Activated T-cell treated with anti-CD3 and anti-CD28 coated beads for 24 hours (primary cell): ENCODE results near the gene KCNN2.

Experiments
- DNase-seq: peaks from one replicate; pipeline ENCODE4 v3.0.0-alpha.2; 2020; ENCODE audit warnings: low read depth

The KCNN2 gene

DNA sequence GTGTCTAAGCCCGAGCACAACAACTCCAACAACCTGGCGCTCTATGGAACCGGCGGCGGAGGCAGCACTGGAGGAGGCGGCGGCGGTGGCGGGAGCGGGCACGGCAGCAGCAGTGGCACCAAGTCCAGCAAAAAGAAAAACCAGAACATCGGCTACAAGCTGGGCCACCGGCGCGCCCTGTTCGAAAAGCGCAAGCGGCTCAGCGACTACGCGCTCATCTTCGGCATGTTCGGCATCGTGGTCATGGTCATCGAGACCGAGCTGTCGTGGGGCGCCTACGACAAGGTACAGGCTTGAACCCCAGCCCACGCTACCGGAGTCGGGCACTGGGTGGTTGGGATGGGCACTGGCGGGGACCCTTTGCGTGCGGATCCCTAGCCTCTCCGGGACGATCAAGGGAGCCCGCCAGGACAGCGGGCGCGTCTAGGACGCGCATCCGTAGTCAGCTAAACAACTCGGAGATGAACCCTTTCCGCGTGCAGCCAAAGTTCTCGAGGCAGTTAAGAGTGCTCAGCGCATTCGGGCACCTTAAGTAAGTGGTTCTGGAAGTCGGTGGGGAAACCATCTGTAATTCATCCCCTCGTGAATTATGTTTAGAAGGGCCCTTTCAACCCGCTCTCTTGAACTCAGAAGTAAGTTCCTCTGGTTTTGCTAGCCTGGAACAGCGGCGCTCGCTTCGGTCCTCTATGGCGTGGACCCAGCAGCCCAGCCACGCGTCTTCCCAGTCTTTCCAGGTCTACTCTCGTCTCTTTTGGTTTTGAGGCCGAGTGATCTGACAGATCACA lies 1.3 kb downstream of the KCNN2 start:
- DNase-seq: no peak

DNA sequence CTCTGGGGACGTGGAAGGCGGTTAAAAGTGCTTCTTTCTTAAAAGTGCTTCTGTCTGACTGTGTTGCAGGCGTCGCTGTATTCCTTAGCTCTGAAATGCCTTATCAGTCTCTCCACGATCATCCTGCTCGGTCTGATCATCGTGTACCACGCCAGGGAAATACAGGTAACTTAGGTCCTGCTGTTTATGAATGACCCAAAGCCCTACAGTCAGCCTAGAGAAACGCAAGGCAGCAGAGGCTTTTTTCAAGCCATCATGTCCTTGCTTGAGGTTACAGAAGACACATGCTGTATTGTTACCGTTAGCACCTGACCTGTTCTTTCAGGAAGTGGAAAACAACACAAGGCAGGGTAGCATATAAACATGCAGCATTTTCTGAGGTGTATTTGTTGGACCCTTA lies 2.0 kb downstream of the KCNN2 start:
- no peak for DNase-seq

GRCh38 chr5:114367029-114367428 lies 5.2 kb downstream of the KCNN2 start:
- no peak for DNase-seq

DNA sequence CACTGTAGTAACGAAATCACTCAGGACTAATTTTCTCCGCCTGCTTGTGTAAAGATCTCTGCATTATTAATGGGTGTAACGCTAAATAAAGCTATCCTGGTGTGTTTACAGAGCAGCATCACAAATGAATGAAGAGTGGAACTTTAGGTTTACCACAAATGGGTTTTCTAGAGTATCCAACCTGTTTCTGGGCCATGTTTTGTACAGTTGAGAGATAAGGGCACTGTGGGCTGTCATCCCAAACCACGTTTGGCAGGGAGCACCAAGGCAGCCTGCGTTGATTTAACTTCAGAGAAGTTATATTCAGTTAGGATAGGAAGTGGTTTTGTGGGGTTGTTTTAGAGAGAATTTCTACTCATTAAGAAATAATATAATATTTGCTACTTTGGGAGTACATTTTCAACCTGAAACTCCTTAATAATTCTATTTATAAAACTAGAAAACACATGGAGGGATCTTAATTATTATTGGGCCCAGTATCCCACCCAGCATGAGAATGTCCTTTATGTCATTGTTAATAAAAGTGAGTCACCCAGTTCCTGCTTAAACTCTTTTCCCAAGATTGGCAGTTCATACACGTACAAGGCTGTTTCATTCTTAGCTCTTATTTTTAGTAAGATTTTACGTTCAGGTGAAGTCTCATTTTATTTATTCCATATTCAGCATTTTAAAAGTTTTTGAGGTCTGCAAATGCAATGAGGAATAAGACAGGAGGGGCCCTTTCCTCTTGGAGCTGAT lies 8.0 kb downstream of the KCNN2 start:
- no peak for DNase-seq

DNA sequence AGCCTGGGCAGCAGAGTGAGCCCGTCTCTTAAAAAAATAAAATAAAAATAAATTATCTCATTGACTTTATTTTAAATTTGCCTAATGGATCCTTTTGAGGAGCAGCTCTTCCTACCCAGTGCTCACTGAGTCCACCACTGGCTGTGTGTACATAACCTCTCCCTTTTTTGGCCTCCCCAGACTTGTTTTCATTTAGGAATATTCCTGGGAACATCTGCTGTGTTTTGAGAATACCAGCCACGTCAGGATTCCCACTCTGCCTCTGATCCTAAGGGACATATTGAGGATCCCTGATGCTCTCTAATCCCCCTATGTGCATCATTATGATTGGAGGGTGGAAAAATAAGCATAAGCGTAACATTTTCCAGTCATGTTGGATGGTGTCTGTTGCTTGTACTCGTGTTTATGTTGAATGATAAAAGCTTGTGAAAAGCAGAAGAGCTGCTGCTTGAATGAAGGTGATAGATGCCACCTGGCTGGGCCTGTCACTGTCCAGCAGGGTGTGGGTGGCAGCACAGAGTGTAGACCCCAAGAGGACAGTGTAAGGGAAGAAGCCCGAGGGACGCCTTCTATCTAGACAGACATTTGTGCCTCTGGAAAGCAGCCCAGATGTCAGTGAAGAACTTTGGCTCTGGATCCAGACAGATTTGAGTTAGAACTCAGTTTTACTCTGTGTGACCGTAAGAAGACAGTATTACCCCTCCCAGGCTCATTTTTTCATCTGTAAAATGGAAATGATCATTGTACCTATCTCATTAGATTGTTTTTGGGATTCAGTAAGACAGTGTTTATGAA lies 15.4 kb downstream of the KCNN2 start:
- DNase-seq: no peak

GRCh38 chr5:114377946-114378345 lies 16.1 kb downstream of the KCNN2 start:
- DNase-seq: no peak

- DNase-seq: no peak
Measured at GRCh38 chr5:114380721-114381120, 18.9 kb downstream of the KCNN2 start.

DNA sequence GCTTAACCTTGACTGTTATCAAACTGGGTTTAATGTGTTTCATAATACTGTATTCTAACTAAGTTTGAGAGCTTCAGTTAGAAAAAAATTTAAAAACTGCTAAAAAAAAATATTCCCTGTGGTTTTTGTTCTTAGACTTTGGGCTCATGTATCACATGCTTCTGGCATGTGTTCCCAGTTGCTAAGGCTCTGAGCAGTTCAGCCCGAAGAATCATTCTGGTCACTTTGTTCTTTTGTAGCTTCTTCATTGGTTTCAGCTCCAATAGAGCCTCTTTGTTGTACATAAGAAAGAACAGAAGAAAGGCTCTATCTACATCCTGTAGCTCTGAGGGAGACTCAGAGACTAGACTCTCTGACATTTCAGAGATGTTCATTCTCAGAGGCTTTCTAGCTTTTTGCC lies 25.6 kb downstream of the KCNN2 start:
- no peak for DNase-seq

DNA sequence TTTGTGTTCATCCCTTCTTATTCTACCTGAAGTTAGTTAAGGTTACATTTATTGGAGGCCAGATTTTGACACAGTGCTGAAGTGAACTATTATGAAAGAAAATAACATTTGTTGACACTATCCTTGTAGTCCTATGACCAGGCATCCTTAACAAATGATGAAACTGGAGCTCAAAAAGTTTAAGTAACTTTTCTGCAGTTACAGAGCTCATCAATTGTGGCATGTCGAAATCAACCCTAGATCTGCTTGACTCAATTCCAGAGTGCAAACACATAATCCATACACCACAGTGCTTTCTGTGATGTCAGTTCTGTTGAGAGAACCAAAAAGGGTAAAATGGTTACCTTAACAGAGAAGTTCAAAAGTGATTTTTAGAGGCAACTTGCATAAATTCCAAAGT lies 28.6 kb downstream of the KCNN2 start:
- no peak for DNase-seq

DNA sequence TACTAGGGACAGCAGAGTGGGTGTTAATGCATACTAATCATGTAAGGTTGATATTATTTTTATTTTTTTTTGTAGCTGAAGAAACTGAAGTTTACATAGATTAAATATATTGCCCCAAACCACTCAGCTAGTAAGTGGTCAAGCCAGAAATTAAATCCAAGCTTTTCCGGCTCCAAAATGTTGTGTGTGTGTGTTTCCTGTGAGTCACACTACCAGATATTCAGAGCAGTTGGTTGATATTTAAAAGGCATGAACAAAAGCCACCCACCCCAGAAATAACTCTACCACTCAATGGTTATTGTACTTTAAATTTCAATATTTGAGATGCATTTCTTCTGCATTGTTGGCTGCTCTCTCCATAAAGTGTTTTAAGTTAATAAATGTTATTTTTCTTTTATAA lies 29.5 kb downstream of the KCNN2 start:
- DNase-seq: no peak

DNA sequence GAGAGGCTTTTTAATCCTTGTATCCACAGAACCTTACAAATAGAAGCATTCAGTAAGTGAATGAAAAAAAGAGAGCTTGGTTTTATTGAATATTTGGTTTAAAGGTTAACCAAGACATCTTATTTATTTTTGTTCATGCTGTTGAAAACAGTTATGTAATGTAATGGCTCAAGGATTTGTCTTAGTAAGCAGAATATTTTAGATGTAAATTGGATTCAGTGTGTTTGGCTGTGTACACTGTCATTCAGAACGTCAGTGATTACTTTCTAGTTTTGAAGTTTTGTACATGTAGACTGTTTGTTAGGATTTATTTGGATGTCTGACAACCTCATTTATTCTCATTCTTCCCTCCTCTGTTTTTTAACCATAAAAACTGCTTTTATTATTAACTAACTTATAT lies 31.3 kb downstream of the KCNN2 start:
- DNase-seq: no peak

GRCh38 chr5:114402206-114402605 lies 40.3 kb downstream of the KCNN2 start:
- DNase-seq: no peak

DNA sequence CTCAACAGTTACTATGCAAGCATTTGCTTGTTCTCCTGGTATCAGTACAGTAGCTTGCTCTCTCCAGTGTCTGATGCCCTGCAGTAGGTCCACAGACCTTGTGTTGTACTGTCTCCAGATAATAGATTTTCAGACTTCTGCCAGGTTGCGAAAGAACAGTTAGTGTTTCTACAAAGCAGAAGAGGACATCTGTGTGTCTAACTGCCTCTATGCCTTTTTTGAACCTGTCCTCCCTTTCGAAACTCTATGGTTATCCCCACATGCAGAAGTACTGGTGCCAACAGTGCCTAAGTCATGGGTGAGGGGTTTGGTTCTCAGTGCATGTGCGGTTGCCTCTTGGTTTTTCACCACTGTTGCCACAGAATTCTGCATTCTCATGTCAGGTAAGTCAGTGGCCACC lies 45.9 kb downstream of the KCNN2 start:
- no peak for DNase-seq

- DNase-seq: no peak
Measured at GRCh38 chr5:114408847-114409246, 47.0 kb downstream of the KCNN2 start.

DNA sequence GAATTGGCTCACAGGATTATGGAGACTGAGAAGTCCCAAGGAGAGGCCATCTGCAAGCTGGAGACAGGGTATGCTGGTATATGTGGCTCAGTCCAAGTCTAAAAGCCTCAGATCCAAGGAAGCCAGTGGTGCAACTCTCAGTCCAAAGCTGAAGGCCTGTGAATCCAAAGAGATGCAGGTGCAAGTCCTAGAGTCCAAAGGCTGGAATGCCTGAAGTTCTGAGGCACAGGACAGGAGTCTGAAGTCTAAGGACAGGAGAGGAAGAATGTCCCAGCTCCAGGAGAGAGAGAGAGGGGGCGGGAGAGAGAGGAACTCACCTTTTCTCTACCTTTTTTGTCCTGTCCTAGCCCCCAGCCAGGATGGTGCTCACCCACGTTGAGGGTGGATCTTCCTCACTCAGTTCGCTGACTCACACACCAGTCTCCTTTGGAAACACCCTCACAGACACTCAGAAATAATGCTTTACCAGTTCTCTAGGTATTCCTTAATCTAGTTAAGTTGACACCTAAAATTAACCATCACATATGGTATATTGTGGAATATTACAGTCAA lies 49.6 kb downstream of the KCNN2 start:
- no peak for DNase-seq

DNA sequence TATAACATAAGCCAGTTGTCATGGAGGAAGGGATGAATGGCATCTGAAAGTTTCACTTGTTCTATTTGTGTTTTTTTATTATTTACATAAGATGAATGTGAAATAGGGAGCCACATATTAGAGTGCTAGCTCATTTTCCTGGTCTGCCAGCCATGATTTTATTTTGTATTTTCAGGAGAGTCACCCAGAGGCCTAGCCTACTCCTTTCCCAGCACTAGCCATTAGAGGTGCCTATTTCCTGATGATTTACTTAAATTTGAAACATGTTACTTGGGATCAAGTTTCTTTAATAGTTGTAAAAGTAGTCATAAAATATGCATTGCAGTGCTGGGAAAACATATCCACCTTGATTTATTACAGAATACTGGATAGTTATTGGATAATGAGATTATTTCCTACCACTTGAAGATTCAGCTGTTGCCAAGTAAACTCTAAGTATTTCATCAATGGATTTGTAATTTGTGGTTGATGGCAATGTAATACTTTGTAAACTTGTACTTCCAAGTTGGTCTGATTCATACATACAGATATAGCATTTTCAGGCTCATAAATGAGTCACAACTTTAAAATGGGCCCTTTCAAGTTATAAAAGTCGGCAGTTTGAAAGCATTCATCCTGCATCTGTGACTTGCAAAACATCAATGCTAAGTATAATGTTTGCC lies 50.8 kb downstream of the KCNN2 start:
- DNase-seq: no peak

DNA sequence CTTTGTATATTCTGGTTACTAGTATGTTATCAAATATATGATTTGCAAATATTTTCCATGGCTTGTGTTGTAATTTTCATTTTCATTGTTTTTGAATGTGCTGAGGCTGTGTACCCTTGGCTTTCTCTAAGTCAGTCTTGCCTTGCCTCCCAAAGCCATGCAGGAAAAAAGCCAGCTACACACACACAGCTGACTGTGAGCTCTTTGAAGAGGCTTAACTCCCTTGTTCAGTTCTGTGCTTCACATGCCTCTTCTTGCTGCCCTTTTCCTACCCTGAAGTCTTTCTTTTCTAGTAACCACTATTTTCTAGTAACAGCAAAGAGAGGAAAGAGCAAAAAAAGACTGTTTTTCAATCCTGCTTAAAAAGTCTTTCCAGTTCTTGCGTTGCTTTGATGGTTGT lies 53.9 kb downstream of the KCNN2 start:
- DNase-seq: no peak

GRCh38 chr5:114416254-114416653 lies 54.4 kb downstream of the KCNN2 start:
- no peak for DNase-seq

DNA sequence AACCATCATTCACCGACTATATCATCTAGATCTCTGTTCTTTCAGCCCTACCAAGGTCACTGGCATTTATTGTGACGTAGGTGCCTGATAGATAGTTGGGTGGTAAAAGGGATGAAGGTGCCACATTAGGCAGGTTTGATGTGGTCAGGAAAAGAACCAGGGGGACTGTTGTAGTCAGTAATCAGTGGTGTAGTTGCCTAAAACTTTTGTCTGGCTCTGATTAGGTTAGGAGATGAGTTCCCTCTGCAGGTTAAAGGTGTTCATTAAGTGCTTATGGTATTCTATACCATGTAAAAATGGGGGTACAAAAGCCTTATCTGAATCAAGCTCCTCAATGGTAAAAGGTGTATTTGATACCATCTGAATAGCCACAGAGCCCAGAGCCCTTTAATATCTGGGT lies 55.6 kb downstream of the KCNN2 start:
- DNase-seq: no peak

GRCh38 chr5:114418176-114419066 lies 56.6 kb downstream of the KCNN2 start:
- no peak for DNase-seq

GRCh38 chr5:114419067-114419388 lies 57.2 kb downstream of the KCNN2 start:
- no peak for DNase-seq
